Suppressor macrophage treated with lipopolysaccharide for 4 hours (primary cell): ENCODE results near the gene NXPH3.

Experiments used
- DNase-seq: peaks from one replicate; pipeline ENCODE4 v3.0.0-alpha.2; 2020

Gene NXPH3

GRCh38 chr17:49595328-49595727, 19.7 kb downstream of the NXPH3 start:
- no peak for DNase-seq

- no peak for DNase-seq
Observed at GRCh38 chr17:49595980-49596379, 20.3 kb downstream of the NXPH3 start.

- DNase-seq, result no peak
Observed at GRCh38 chr17:49596613-49597244, 21.1 kb downstream of the NXPH3 start.

GRCh38 chr17:49597436-49597835, 21.8 kb downstream of the NXPH3 start:
- DNase-seq, result no peak

- DNase-seq, result peak; percentile 12
Observed at GRCh38 chr17:49597928-49598655, 22.4 kb downstream of the NXPH3 start.

GRCh38 chr17:49598918-49599317, 23.2 kb downstream of the NXPH3 start:
- no peak for DNase-seq

- DNase-seq, result no peak
Observed at GRCh38 chr17:49600949-49601348, 25.3 kb downstream of the NXPH3 start.

GRCh38 chr17:49602783-49603182, 27.1 kb downstream of the NXPH3 start:
- no peak for DNase-seq

GRCh38 chr17:49603238-49603637, 27.6 kb downstream of the NXPH3 start:
- no peak for DNase-seq

GRCh38 chr17:49603720-49604119, 28.0 kb downstream of the NXPH3 start:
- DNase-seq, result no peak

- no peak for DNase-seq
Observed at GRCh38 chr17:49604314-49604869, 28.7 kb downstream of the NXPH3 start.

- no peak for DNase-seq
Observed at GRCh38 chr17:49610883-49611584, 35.4 kb downstream of the NXPH3 start.

- DNase-seq, result no peak
Observed at GRCh38 chr17:49612726-49613125, 37.1 kb downstream of the NXPH3 start.

- no peak for DNase-seq
Observed at GRCh38 chr17:49613182-49613800, 37.6 kb downstream of the NXPH3 start.

GRCh38 chr17:49616086-49616485, 40.4 kb downstream of the NXPH3 start:
- DNase-seq, result no peak

GRCh38 chr17:49616601-49617131, 41.0 kb downstream of the NXPH3 start:
- DNase-seq, result peak; percentile 51

- peak; percentile 50 for DNase-seq
Observed at GRCh38 chr17:49618028-49618611, 42.4 kb downstream of the NXPH3 start.

- no peak for DNase-seq
Observed at GRCh38 chr17:49621420-49621819, 45.7 kb downstream of the NXPH3 start.

- no peak for DNase-seq
Observed at GRCh38 chr17:49621946-49622529, 46.4 kb downstream of the NXPH3 start.

- no peak for DNase-seq
Observed at GRCh38 chr17:49624896-49625295, 49.2 kb downstream of the NXPH3 start.

GRCh38 chr17:49629447-49629846, 53.8 kb downstream of the NXPH3 start:
- no peak for DNase-seq
